Measurements from ENCODE around the gene CADPS.

Gene CADPS

GRCh38 chr3:62811119-62811518, 64.1 kb downstream of the CADPS start:
- Histone ChIP-seq H4K20me1 (ENCODE audit: insufficient read depth, low read length) (no peaks in the 10 kb centered on the region), H3K4me1 (ENCODE audit: insufficient read depth, low read length, severe bottlenecking) (peaks cover 77% of the 10 kb centered on the region), H3K4me2 (ENCODE audit: low read length) (no peak overlapping the region), H3K36me3 (ENCODE audit: insufficient read depth, low read length) (no peaks in the 10 kb centered on the region), H3K9me2 (ENCODE audit: low read depth, low read length) (no peaks in the 10 kb centered on the region), H3K27me3 (ENCODE audit: insufficient read depth, low read length) (no peaks in the 10 kb centered on the region), H3K4me3 (ENCODE audit: low read depth, low read length, poor library complexity, severe bottlenecking) (no peak overlapping the region), H3K9me3 (ENCODE audit: low read length) (no peaks in the 10 kb centered on the region), H3K79me2 (ENCODE audit: insufficient read depth, low read length) (no peaks in the 10 kb centered on the region), H3K27ac (ENCODE audit: low read depth, low read length, poor library complexity, severe bottlenecking) (peak overlapping the region; percentile 34), H2AFZ (ENCODE audit: low read length) (no peak overlapping the region), H3F3A (ENCODE audit: insufficient read depth, low read length) (no peaks in the 10 kb centered on the region), H3K9ac (ENCODE audit: low read length) (no peak overlapping the region)
- TF ChIP-seq, protein P1, sequence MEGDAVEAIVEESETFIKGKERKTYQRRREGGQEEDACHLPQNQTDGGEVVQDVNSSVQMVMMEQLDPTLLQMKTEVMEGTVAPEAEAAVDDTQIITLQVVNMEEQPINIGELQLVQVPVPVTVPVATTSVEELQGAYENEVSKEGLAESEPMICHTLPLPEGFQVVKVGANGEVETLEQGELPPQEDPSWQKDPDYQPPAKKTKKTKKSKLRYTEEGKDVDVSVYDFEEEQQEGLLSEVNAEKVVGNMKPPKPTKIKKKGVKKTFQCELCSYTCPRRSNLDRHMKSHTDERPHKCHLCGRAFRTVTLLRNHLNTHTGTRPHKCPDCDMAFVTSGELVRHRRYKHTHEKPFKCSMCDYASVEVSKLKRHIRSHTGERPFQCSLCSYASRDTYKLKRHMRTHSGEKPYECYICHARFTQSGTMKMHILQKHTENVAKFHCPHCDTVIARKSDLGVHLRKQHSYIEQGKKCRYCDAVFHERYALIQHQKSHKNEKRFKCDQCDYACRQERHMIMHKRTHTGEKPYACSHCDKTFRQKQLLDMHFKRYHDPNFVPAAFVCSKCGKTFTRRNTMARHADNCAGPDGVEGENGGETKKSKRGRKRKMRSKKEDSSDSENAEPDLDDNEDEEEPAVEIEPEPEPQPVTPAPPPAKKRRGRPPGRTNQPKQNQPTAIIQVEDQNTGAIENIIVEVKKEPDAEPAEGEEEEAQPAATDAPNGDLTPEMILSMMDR (IDR thresholded peaks at IDR 0.05; ENCODE audit: low read length) = no peak
- no peak for TF ChIP-seq EZH2 (IDR thresholded peaks at IDR 0.05; ENCODE audit: borderline replicate concordance, low read length)

- H4K20me1 ChIP-seq (ENCODE audit: insufficient read depth, low read length) = no peaks in the 10 kb centered on the region
- no peaks in the 10 kb centered on the region for H3F3A ChIP-seq (ENCODE audit: insufficient read depth, low read length)
- H3K9me3 ChIP-seq (ENCODE audit: low read length) = no peaks in the 10 kb centered on the region
- H3K36me3 ChIP-seq (ENCODE audit: insufficient read depth, low read length) = no peaks in the 10 kb centered on the region
- peaks cover 77% of the 10 kb centered on the region for H3K4me1 ChIP-seq (ENCODE audit: insufficient read depth, low read length, severe bottlenecking)
- no peak overlapping the region for H3K4me2 ChIP-seq (ENCODE audit: low read length)
- no peak overlapping the region for H3K4me3 ChIP-seq (ENCODE audit: low read depth, low read length, poor library complexity, severe bottlenecking)
- TF ChIP-seq, protein P1 (IDR thresholded peaks at IDR 0.05; ENCODE audit: low read length) = no peak
- TF ChIP-seq EZH2 (IDR thresholded peaks at IDR 0.05; ENCODE audit: borderline replicate concordance, low read length) = no peak
- H3K79me2 ChIP-seq (ENCODE audit: insufficient read depth, low read length) = no peaks in the 10 kb centered on the region
- no peak overlapping the region for H2AFZ ChIP-seq (ENCODE audit: low read length)
- no peaks in the 10 kb centered on the region for H3K9me2 ChIP-seq (ENCODE audit: low read depth, low read length)
- H3K27me3 ChIP-seq (ENCODE audit: insufficient read depth, low read length) = no peaks in the 10 kb centered on the region
- H3K9ac ChIP-seq (ENCODE audit: low read length) = no peak overlapping the region
- peak overlapping the region; percentile 42 for H3K27ac ChIP-seq (ENCODE audit: low read depth, low read length, poor library complexity, severe bottlenecking)
These were observed 65.8 kb downstream of the CADPS start for GRCh38 chr3:62809369-62809768.

GRCh38 chr3:62805580-62806277, 69.5 kb downstream of the CADPS start:
- Histone ChIP-seq H3K4me2 (ENCODE audit: low read length) (peak overlapping the region; percentile 44), H3K4me3 (ENCODE audit: low read depth, low read length, poor library complexity, severe bottlenecking) (no peak overlapping the region), H3K79me2 (ENCODE audit: insufficient read depth, low read length) (no peaks in the 10 kb centered on the region), H3K27ac (ENCODE audit: low read depth, low read length, poor library complexity, severe bottlenecking) (peak overlapping the region; percentile 82), H3K9me3 (ENCODE audit: low read length) (no peaks in the 10 kb centered on the region), H4K20me1 (ENCODE audit: insufficient read depth, low read length) (no peaks in the 10 kb centered on the region), H3K36me3 (ENCODE audit: insufficient read depth, low read length) (no peaks in the 10 kb centered on the region), H3K4me1 (ENCODE audit: insufficient read depth, low read length, severe bottlenecking) (peaks cover 82% of the 10 kb centered on the region), H3F3A (ENCODE audit: insufficient read depth, low read length) (no peaks in the 10 kb centered on the region), H3K9me2 (ENCODE audit: low read depth, low read length) (no peaks in the 10 kb centered on the region), H2AFZ (ENCODE audit: low read length) (peak overlapping the region; percentile 20; the same call in 1 of the 2 replicates), H3K27me3 (ENCODE audit: insufficient read depth, low read length) (no peaks in the 10 kb centered on the region), H3K9ac (ENCODE audit: low read length) (peak overlapping the region; percentile 48)
- TF ChIP-seq, protein P1 (IDR thresholded peaks at IDR 0.05; ENCODE audit: low read length) = no peak
- TF ChIP-seq EZH2 (IDR thresholded peaks at IDR 0.05; ENCODE audit: borderline replicate concordance, low read length) = no peak

All from OCI-LY1 (cell line).